Measurements from ENCODE around the gene POU2F3.

Gene POU2F3

DNA sequence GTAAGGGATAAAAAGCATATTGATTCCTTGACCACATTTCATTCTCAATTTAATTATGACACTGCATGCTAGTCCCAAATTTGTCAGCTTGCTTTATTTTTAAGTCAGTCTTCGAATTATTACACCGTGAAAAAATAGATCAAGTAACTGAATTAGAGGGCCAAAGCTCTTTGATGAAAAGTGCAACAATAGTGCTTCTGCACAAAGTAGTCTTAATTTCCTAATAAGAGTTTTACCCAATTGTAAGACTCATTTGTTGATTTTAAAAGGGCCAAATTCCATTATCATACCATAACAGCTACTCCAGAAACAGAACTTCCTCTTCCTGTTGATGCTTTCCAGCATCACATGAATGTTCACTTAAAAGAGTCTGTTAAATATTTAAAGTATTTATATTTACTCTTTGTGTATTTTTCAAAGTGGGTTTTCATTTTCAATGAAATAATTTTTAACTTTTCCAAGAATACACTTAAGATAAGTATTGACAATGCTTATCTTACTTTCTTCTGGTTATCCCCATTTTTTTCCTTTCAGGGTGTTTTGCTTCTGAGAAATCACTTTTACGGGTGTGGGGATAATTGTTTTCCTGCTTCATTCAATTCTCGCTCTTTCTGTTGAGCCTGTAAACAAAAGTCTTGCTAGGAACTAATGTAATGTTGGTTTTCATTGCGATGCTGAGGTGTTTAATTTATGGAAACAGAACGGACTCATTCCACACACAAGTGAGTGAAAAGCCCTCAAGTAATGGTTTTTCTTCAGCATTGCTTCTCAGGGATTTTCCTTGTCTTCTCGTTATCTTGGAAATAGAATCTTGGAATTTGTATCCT is 98.4 kb downstream of the POU2F3 start:
- DNase-seq (ENCODE audit: low read depth, low spot score), result no peak

DNA sequence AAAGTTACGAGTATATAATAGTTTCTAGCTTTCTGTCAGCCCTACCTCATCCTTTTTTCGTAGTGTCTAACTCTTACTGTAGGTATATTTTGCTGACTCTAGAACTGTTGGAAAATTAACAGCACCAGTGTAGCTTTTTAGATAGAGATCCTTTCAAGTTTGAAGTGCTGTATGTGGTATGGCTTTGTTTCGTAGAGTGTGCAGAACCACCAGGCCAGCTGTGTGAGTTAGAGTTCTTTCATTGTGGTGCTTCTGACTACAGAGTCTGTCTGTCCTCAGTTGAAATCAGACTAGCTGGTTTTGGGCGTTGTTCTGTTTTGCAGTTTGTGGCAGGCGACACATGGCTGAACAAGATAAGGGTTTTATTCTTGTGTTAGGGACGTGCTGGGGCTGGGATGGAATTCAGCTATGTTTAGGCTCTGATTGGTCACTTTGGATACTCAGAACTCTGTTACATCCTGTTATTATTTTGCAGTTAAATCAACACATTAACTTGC is 99.5 kb downstream of the POU2F3 start:
- DNase-seq (ENCODE audit: low read depth, low spot score), result peak; percentile 52

DNA sequence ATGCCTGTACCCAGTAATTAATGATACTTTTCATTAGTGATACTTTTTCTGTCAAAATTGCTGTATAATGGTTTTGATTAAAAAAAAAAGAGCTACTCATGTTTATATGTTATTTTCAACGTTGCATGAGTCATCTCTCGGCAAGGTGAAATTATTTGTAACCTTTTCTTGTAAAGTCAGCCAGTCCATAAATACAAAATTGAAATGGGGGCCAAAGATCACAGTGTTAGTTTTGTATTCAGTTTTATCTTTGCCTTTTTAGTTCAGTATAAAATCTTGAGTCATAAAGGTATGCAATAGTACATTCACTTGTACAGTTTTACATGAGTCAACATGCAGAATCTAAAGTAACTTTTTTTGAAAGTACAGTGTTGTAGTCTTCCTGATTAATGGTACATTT is 100.6 kb downstream of the POU2F3 start:
- DNase-seq (ENCODE audit: low read depth, low spot score), result no peak

DNA sequence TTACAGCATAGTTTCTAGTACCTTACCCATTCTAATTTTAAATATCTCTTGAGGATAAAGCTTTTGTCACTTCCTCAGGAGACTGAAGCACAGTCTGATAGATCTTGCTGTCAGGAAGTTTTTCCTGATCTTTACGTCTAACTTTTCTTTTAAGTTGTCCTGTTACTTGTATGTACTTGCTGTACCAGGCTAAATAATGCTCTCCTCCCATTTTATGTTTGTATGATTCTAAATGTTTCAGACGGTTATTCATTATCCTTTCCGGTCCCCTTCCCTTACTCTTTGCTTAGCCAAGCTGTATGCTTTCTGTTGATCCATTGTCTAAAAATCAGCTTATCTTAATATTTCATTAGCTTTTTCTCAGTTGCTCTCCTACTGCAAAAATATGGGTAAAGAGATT is 102.3 kb downstream of the POU2F3 start:
- no peak for DNase-seq (ENCODE audit: low read depth, low spot score)

DNA sequence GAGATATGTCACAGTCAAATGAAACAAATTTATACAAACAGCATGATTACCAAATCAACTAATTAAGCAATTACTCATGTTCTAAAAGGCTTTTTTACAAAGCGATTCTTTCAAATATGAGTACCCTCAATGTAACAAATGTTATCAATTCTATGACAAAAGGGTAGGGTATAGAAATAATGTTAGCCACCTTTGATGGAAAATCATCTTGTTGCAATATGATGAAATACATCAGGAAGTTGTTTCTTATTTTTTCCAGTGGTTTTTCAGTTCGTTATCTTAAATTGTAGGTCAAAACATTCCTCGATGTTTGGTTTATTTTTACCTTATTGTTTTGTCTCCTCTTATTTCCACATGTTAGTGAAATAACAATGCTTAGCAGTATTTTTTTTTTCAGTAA is 102.7 kb downstream of the POU2F3 start:
- DNase-seq (ENCODE audit: low read depth, low spot score), result no peak

DNA sequence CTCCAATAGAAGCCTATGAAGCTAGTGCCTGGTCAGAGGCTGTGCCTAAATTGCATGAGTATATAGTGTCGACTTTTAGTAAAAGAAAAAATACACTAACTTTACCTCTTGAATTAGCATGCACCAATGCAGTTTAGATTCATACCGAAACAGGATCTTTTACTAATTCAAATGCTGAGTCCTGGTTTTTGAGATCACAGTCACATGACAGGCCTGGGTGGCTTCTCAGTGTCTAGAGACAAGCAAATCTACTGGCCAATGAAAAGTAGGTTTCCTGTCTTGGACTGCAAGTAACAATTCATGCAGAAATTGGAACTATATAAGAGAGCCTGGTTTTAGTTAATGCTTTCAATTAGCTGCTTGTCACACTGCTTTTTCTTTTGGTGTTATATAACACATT is 103.5 kb downstream of the POU2F3 start:
- no peak for DNase-seq (ENCODE audit: low read depth, low spot score)

DNA sequence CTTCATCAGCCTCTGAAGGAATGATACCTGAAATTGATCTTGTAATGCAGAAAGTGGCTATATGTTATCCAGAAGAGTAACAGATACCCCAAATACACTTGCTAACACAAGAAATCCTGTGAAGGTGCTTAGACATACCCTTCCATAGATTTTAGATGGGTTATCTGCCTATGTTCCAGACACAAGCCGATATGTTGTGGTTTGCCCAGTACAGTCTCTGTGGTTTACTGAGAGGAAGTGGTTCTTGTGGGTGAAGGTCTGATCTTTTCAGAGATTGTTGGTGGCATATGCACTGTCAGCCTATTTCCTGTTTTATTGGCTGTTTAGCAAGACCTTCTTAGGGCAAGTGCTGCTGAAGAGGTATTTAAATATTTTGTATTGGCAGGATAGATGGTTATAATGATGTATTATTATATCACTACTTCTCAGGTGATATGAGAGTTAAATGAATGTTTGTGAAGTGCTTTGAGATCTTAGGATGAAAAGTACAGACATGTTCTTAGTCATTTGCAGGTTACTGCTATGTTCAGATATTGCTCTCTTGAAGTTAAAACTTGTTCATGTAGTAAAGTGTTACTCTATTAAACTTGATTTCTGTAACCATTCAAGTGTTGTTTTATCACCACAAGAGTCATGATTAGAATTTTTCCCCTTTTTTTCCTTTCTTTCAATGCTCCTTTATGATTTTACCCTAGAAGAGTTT is 104.5 kb downstream of the POU2F3 start:
- DNase-seq (ENCODE audit: low read depth, low spot score), result no peak

DNA sequence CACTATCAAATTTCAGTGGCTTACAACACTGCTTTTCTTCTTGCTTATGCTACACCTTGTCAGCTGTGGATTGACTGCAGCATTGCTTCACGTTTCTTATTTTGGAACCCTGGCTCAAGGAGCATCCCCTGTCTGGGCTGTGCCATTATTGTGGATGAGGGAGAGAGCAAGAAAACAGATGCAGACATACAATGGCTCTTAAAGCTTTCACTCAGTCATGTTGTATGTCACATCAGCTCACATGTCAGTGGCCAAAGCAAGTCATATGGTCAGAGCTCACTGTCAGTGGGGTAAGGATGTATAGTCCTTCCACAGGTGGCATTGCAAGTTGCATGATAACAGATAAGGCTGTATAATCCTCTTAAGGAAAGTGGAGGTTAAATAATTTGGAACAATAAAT is 106.3 kb downstream of the POU2F3 start:
- no peak for DNase-seq (ENCODE audit: low read depth, low spot score)

DNA sequence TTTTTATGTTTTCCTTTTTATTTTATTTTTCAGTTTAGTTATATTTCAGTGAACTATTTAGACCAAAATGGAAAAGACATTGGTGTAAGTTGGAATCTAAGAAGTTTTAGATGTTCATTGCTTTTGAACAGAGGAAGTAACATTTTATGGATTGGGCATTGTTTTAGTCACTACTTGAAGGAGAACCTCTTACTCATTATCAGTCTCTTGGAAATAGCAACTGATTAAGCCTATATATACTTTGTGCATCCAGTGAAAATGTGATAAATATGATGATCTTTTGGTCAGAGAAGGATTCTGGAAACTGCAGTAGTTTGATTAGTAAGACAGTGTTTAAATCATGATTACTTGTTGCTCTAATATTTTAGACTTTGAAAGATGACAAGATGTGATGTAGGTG is 110.7 kb downstream of the POU2F3 start:
- no peak for DNase-seq (ENCODE audit: low read depth, low spot score)

DNA sequence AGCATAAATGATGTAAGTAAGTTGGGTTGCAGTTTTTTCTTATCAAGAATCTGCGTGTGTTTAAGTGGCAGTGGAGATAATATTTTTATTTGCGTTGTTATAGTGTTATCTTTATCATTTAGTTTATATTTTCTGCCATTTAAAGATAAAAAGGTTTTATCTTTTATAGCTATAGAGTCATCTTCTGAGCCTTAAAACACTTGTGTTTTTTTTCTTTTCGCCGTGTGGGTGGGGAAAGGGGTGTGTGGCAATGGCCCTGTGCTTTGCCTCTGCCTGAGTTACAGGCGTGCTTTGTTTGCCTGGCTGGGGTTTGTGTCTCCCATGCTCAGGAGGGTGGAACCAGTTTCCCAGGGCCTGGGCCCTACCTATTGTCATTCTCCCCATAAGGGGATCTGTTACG is 112.5 kb downstream of the POU2F3 start:
- peak; percentile 33 for DNase-seq (ENCODE audit: low read depth, low spot score)

DNA sequence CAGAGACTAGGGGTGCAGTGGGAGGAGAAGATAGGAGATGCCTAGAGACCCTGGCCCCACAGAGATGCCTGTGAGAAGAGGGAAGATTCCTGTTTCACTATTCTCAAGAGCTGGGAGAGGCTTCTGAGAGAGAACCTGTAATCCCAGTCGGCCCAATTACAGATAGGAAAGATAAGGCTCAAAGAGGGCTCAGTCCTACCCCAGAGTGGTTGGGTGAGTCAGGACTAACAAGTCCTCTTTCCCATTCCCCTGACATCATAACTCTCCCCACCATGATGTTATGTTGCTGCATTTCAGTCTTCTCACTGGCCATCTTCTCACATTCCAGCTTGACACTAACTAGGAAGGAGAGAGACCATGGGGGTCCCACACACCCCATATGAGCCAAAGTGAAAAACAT is 114.1 kb downstream of the POU2F3 start:
- peak; percentile 76 for DNase-seq (ENCODE audit: low read depth, low spot score)

DNA sequence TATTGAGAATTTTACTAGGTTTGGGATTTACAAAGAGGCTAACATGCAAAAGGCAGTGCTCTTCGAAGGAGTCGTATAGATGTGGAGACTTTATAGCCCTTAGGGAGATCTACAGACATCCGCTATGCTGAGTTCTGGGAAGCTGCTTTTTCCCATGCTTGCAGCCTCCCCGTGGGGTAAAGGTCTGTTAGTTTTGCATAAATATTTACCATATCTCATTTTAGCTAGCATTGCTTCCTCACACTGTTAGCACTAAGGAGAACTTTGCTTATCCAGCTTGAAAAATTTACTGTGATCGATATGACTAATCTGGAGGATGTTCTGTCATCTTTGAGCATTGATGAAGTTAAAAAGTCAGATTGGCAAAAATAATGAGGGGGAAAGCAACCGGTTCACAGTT is 114.8 kb downstream of the POU2F3 start:
- DNase-seq (ENCODE audit: low read depth, low spot score), result no peak

DNA sequence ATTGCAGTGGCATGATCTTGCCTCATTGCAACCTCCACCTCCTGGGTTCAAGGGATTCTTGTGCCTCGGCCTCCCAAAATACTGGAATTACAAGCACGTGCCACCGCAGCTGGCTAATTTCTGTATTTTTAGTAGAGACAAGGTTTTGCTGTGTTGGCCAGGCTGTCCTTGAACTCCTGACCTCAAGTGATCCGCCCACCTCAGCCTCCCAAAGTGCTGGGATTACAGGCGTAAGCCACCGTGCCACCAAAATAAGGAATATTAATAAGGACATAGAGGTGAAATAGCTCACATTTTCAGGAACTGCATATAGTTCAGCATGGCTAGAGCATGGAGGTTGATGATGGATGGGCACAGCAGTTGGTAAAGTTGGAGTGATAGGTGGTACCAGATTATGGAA is 117.7 kb downstream of the POU2F3 start:
- DNase-seq (ENCODE audit: low read depth, low spot score), result no peak

DNA sequence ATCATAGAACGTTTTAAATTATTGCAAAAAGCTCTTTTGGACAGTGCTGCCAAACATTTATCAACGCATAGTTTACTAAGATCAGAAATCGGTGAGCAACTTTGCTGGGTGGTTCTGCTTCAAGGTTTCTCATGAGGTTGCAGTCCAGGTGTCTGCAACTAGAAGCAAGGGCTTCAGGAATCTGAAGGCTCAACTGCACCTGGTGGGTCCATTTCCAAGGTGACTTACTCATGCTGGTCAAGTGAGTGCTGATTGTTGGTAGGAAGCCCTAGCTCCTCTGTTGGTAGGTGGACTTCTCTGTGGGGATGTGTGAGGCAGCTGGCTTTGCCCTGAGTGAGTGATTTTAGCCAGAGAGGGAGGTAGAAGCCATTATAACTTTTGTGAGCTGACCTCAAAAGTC is 118.8 kb downstream of the POU2F3 start:
- no peak for DNase-seq (ENCODE audit: low read depth, low spot score)

DNA sequence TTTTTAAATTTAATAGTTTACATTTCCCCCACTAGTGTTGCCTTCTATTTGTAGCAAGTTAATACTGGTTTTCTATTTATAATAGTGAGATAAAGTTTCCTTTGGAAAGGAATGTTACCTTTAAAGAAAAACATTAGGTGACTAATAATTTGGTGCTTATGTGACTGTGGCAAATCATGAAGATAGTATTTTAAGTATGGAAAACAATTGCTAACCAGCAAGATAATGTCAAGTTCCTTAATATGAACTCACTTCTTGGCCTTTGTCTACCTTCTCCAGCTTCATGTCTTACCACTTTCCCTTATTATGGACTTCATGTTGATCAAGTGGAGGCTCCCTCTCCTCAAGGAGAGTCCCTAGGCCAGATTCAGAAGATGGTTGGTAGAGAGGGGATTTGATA is 123.5 kb downstream of the POU2F3 start:
- DNase-seq (ENCODE audit: low read depth, low spot score), result no peak

DNA sequence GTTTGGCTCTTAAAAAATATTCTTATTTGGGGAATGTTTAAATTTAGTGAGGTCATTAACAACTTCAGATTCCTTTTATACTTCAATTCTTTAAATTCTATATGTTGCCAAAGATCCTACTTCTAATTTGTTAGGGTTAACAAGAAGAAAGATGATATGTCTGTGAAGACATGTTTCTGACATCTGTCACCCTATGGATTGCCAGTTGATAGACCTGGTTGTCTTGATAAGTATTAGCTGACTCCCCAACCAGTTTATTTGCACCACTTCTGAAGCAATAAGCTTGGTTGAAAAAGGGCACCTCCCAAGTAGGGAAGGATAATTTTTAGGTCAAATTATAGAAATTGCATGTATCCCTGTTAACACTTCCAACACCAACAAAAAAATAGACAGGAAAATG is 125.6 kb downstream of the POU2F3 start:
- DNase-seq (ENCODE audit: low read depth, low spot score), result no peak
